ENCODE data around the gene RBM19. TPM values are rescaled to one million over a fixed set of nuclear protein-coding genes. Genes with fewer than 3 reads are reported as not detected.

RBM19 gene
- total and polyA plus RNA-seq, 2 donors (not counting 3 experiments of a cell fraction or from before 2014, with no cell fraction given): 13.2 to 34.4 TPM

- Histone ChIP-seq H3K27me3 (ENCODE audit: control insufficient read depth in 2 of 2, insufficient read depth in 2 of 2, low read length in 2 of 2) (no peaks in the 10 kb centered on the region), H3K36me3 (ENCODE audit: control insufficient read depth in 2 of 2, extremely low read depth in 1 of 2, insufficient read depth in 2 of 2, low read length in 2 of 2) (no peaks in the 10 kb centered on the region), H3K9me3 (replicated peaks; ENCODE audit: control insufficient read depth, insufficient read depth, low read length) (no peaks in the 10 kb centered on the region), H3K4me1 (ENCODE audit: control insufficient read depth, extremely low read depth, insufficient read depth, low read length) (no peaks in the 10 kb centered on the region), H3K4me2 (ENCODE audit: insufficient read depth, low read length) (no peak overlapping the region), H2AFZ (ENCODE audit: low read depth, low read length) (no peak overlapping the region), H3K9me1 (replicated peaks; ENCODE audit: control insufficient read depth, extremely low read depth, insufficient read depth, low read length) (no peaks in the 10 kb centered on the region), H3K27ac (ENCODE audit: insufficient read depth, low read depth, low read length) (no peak overlapping the region), H4K20me1 (replicated peaks; ENCODE audit: control insufficient read depth, extremely low read depth, insufficient read depth, low read length) (no peaks in the 10 kb centered on the region), H3K4me3 (replicated peaks in 1 of 3; ENCODE audit: insufficient read depth in 1 of 3, low read depth in 1 of 3, low read length in 3 of 3) (no peak overlapping the region), H3K79me2 (ENCODE audit: control insufficient read depth, insufficient read depth, low read length) (no peaks in the 10 kb centered on the region), H3K9ac (replicated peaks; ENCODE audit: extremely low read depth, insufficient read depth, low read length) (no peak overlapping the region)
- CTCF ChIA-PET: no interaction called here
- DNase-seq (ENCODE audit: low read depth, low spot score): no peak
- POLR2A ChIA-PET: no interaction called here
- intact Hi-C loops (cut with micrococcal nuclease) (no loop called here), dilution Hi-C loops (cut with MboI; ENCODE audit: extremely low pct_ligation_motif_present, low sequenced_read_pairs) (no loop called here)
- TF ChIP-seq FOS (IDR thresholded peaks at IDR 0.05; ENCODE audit: borderline replicate concordance, insufficient read depth, low read length) (no peak), EZH2 (IDR thresholded peaks at IDR 0.05; ENCODE audit: borderline replicate concordance, low read depth, low read length, severe bottlenecking) (no peak), MYC (IDR thresholded peaks at IDR 0.05; ENCODE audit: low read depth, low read length) (no peak), POLR2A (IDR thresholded peaks at IDR 0.05; ENCODE audit: low read depth, low read length) (no peak), CTCF (IDR thresholded peaks at IDR 0.05; ENCODE audit: extremely low read depth in 1 of 2, insufficient read depth in 1 of 2, low read depth in 1 of 2, low read length in 2 of 2) (no peak)
- no peak for FAIRE-seq
- BruUV-seq (replicated peaks): no TSS peak
These were observed 129.0 kb downstream of the RBM19 start for GRCh38 chr12:113837084-113837483.

GRCh38 chr12:113835896-113836295 lies 130.2 kb downstream of the RBM19 start:
- FAIRE-seq: no peak
- no peak overlapping the region for H3K4me3 ChIP-seq (replicated peaks in 1 of 3; ENCODE audit: insufficient read depth in 1 of 3, low read depth in 1 of 3, low read length in 3 of 3)
- CTCF ChIA-PET: no interaction called here

More at GRCh38 chr12:113835896-113836295, 130.2 kb downstream of the RBM19 start:
- Histone ChIP-seq H3K4me1 (ENCODE audit: control insufficient read depth, extremely low read depth, insufficient read depth, low read length) (peaks cover 8% of the 10 kb centered on the region), H3K4me2 (ENCODE audit: insufficient read depth, low read length) (no peak overlapping the region), H2AFZ (ENCODE audit: low read depth, low read length) (no peak overlapping the region), H3K79me2 (ENCODE audit: control insufficient read depth, insufficient read depth, low read length) (no peaks in the 10 kb centered on the region), H3K27ac (ENCODE audit: insufficient read depth, low read depth, low read length) (no peak overlapping the region), H4K20me1 (replicated peaks; ENCODE audit: control insufficient read depth, extremely low read depth, insufficient read depth, low read length) (no peaks in the 10 kb centered on the region), H3K9ac (replicated peaks; ENCODE audit: extremely low read depth, insufficient read depth, low read length) (no peak overlapping the region), H3K36me3 (ENCODE audit: control insufficient read depth in 2 of 2, extremely low read depth in 1 of 2, insufficient read depth in 2 of 2, low read length in 2 of 2) (no peaks in the 10 kb centered on the region), H3K27me3 (ENCODE audit: control insufficient read depth in 2 of 2, insufficient read depth in 2 of 2, low read length in 2 of 2) (no peaks in the 10 kb centered on the region), H3K9me3 (replicated peaks; ENCODE audit: control insufficient read depth, insufficient read depth, low read length) (no peaks in the 10 kb centered on the region), H3K9me1 (replicated peaks; ENCODE audit: control insufficient read depth, extremely low read depth, insufficient read depth, low read length) (no peaks in the 10 kb centered on the region)
- intact Hi-C loops (cut with micrococcal nuclease): no loop called here
- dilution Hi-C loops (cut with MboI; ENCODE audit: extremely low pct_ligation_motif_present, low sequenced_read_pairs): no loop called here
- no peak for DNase-seq (ENCODE audit: low read depth, low spot score)
- POLR2A ChIA-PET: no interaction called here
- no peak for TF ChIP-seq MAX (IDR thresholded peaks at IDR 0.05; ENCODE audit: insufficient read depth, insufficient read length)
- TF ChIP-seq JUN (IDR thresholded peaks at IDR 0.05; ENCODE audit: borderline replicate concordance, insufficient read depth, insufficient read length, low read depth): no peak
- TF ChIP-seq POLR2AphosphoS5 (IDR thresholded peaks at IDR 0.05; ENCODE audit: insufficient read depth, low read depth, low read length): no peak
- TF ChIP-seq MYC (IDR thresholded peaks at IDR 0.05; ENCODE audit: low read depth, low read length): no peak
- no peak for TF ChIP-seq GATA2 (IDR thresholded peaks at IDR 0.05; ENCODE audit: insufficient read depth, insufficient read length, low read depth, low read length)
- no peak for TF ChIP-seq FOS (IDR thresholded peaks at IDR 0.05; ENCODE audit: borderline replicate concordance, insufficient read depth, low read length)
- no peak for TF ChIP-seq CTCF (IDR thresholded peaks at IDR 0.05; ENCODE audit: extremely low read depth in 1 of 2, insufficient read depth in 1 of 2, low read depth in 1 of 2, low read length in 2 of 2)
- no peak for TF ChIP-seq POLR2A (IDR thresholded peaks at IDR 0.05; ENCODE audit: low read depth, low read length)
- no peak for TF ChIP-seq EZH2 (IDR thresholded peaks at IDR 0.05; ENCODE audit: borderline replicate concordance, low read depth, low read length, severe bottlenecking)
- BruUV-seq (replicated peaks): no TSS peak

All from endothelial cell of umbilical vein (primary cell).